Endothelial cell (in vitro differentiated cells): Measurements from ENCODE around the gene RPAP2. TPM values are rescaled to one million over a fixed set of nuclear protein-coding genes. Genes with fewer than 3 reads are reported as not detected.
"Not testable (repeated sequence)": the region's sequence is repeated elsewhere in the genome, so short reads cannot be mapped to it uniquely, and the experiment has no call there.

Experiments
- DNase-seq: peaks from one replicate; pipeline ENCODE4 v3.0.0; 2021; ENCODE audit warnings: low spot score
- H3K27ac Mint-ChIP-seq: one replicate; pipeline ENCODE4 v1.8.0; 2021; ENCODE audit warnings: mixed read lengths, inconsistent platforms; ENCODE audit not compliant: unreplicated experiment
- H3K27me3 Mint-ChIP-seq: one replicate; pipeline ENCODE4 v1.8.0; 2021; ENCODE audit warnings: mild to moderate bottlenecking, moderate library complexity, mixed read lengths, inconsistent platforms; ENCODE audit not compliant: unreplicated experiment
- H3K36me3 Mint-ChIP-seq: one replicate; pipeline ENCODE4 v1.8.0; 2021; ENCODE audit warnings: mild to moderate bottlenecking, low read depth, mixed read lengths, inconsistent platforms; ENCODE audit not compliant: unreplicated experiment
- H3K4me1 Mint-ChIP-seq: one replicate; pipeline ENCODE4 v1.8.0; 2021; ENCODE audit warnings: mild to moderate bottlenecking, mixed read lengths, inconsistent platforms; ENCODE audit not compliant: unreplicated experiment
- H3K4me3 Mint-ChIP-seq: one replicate; pipeline ENCODE4 v1.8.0; 2021; ENCODE audit warnings: mild to moderate bottlenecking, mixed read lengths, inconsistent platforms; ENCODE audit not compliant: unreplicated experiment
- H3K9me3 Mint-ChIP-seq: one replicate; pipeline ENCODE4 v1.8.0; 2021; ENCODE audit warnings: mixed read lengths, inconsistent platforms; ENCODE audit not compliant: unreplicated experiment
- total RNA-seq: library from RNA; stranded (reverse); fragmentation: NEBNext Ultra II Directional; extraction: Animal tissue kit (Norgen Biotek cat#: 25700); gene quantifications from one replicate; pipeline ENCODE4 v1.2.1, GENCODE V29; 2021; ENCODE audit not compliant: unreplicated experiment
- TF ChIP-seq, protein P1 (sequence below): fragments of 200-600 bp; sonication (generic); IDR thresholded peaks from one replicate; pipeline ENCODE4 v1.5.0; 2021; ENCODE audit warnings: antibody characterized with exemption; ENCODE audit not compliant: unreplicated experiment

The RPAP2 gene
- total RNA-seq, 1 donor from 2014 or later = 30.0 TPM

- H3K36me3 Mint-ChIP-seq = peaks cover 4% of the 10 kb centered on the region
- TF ChIP-seq, protein P1, sequence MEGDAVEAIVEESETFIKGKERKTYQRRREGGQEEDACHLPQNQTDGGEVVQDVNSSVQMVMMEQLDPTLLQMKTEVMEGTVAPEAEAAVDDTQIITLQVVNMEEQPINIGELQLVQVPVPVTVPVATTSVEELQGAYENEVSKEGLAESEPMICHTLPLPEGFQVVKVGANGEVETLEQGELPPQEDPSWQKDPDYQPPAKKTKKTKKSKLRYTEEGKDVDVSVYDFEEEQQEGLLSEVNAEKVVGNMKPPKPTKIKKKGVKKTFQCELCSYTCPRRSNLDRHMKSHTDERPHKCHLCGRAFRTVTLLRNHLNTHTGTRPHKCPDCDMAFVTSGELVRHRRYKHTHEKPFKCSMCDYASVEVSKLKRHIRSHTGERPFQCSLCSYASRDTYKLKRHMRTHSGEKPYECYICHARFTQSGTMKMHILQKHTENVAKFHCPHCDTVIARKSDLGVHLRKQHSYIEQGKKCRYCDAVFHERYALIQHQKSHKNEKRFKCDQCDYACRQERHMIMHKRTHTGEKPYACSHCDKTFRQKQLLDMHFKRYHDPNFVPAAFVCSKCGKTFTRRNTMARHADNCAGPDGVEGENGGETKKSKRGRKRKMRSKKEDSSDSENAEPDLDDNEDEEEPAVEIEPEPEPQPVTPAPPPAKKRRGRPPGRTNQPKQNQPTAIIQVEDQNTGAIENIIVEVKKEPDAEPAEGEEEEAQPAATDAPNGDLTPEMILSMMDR = no peak
- H3K27ac Mint-ChIP-seq = no peak overlapping the region
- DNase-seq = no peak
- H3K9me3 Mint-ChIP-seq = no peaks in the 10 kb centered on the region
- H3K4me3 Mint-ChIP-seq = no peak overlapping the region
- H3K4me1 Mint-ChIP-seq = peaks cover 11% of the 10 kb centered on the region
- H3K27me3 Mint-ChIP-seq = peaks cover 3% of the 10 kb centered on the region
These were observed 75.4 kb downstream of the RPAP2 start for GRCh38 chr1:92374223-92374622.

- DNase-seq = no peak
- H3K27me3 Mint-ChIP-seq = peaks cover 3% of the 10 kb centered on the region
- peak overlapping the region; percentile 21 for H3K27ac Mint-ChIP-seq
- H3K9me3 Mint-ChIP-seq = no peaks in the 10 kb centered on the region
- no peak overlapping the region for H3K4me3 Mint-ChIP-seq
- peaks cover 22% of the 10 kb centered on the region for H3K4me1 Mint-ChIP-seq
- H3K36me3 Mint-ChIP-seq = peaks cover 8% of the 10 kb centered on the region
- TF ChIP-seq, protein P1 = no peak
These were observed 77.5 kb downstream of the RPAP2 start for GRCh38 chr1:92376345-92376744.

GRCh38 chr1:92377991-92378390 lies 79.1 kb downstream of the RPAP2 start:
- DNase-seq, H3K36me3 Mint-ChIP-seq, H3K27ac Mint-ChIP-seq, H3K4me3 Mint-ChIP-seq, H3K9me3 Mint-ChIP-seq, H3K27me3 Mint-ChIP-seq: not testable (repeated sequence)
- peaks cover 23% of the 10 kb centered on the region for H3K4me1 Mint-ChIP-seq

DNA sequence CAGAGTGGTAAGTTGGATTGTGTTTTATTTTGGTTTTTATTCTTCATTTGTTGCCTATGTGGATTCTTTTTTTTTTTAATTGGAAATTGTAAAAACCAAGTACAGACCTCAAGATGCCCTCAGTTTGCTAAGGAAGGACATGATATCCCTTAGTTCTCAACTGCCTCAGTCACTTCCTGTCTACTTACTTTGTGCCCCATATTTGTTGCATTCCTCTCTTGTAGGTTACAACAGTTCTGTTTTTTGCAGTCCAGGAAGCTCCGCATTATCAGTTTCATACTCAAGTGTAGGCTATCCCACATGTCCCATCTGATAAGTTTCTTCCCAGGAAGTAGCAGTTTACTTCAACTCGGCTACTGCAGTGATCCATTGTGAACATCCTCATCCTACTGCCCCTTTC lies 82.0 kb downstream of the RPAP2 start:
- Mint-ChIP-seq H3K4me3 (no peak overlapping the region), H3K36me3 (peaks cover 12% of the 10 kb centered on the region)

DNA sequence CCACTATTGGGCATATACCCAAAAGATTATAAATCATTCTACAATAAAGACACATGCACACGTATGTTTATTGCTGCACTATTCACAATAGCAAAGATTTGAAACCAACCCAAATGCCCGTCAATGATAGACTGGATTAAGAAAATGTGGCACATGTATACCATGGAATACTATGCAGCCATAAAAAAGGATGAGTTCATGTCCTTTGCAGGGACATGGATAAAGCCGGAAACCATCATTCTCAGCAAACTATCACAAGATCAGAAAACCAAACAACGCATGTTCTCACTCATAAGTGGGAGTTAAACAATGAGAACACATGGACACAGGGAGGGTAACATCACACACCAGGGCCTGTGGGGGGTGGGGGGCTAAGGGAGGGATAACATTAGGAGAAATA lies 95.1 kb downstream of the RPAP2 start:
- peaks cover 36% of the 10 kb centered on the region for H3K36me3 Mint-ChIP-seq
- not testable (repeated sequence) for H3K27me3 Mint-ChIP-seq, H3K27ac Mint-ChIP-seq, DNase-seq, H3K4me1 Mint-ChIP-seq, H3K4me3 Mint-ChIP-seq
- H3K9me3 Mint-ChIP-seq = peaks cover 27% of the 10 kb centered on the region

More for the DNA sequence above, 82.0 kb downstream of the RPAP2 start:
- no peaks in the 10 kb centered on the region for H3K9me3 Mint-ChIP-seq
- H3K27me3 Mint-ChIP-seq = peaks cover 2% of the 10 kb centered on the region
- DNase-seq = peak; percentile 3
- peak overlapping the region; percentile 10 for H3K27ac Mint-ChIP-seq
- TF ChIP-seq, protein P1 = no peak
- H3K4me1 Mint-ChIP-seq = peaks cover 20% of the 10 kb centered on the region

GRCh38 chr1:92398519-92398918 lies 99.7 kb downstream of the RPAP2 start:
- Mint-ChIP-seq H3K4me3 (no peak overlapping the region), H3K27ac (no peak overlapping the region), H3K27me3 (peaks cover 3% of the 10 kb centered on the region)

More at GRCh38 chr1:92398519-92398918, 99.7 kb downstream of the RPAP2 start:
- Mint-ChIP-seq H3K36me3 (no peaks in the 10 kb centered on the region), H3K4me1 (no peaks in the 10 kb centered on the region), H3K9me3 (peaks cover 3% of the 10 kb centered on the region)
- DNase-seq = no peak
- TF ChIP-seq, protein P1 = no peak
